Measurements from ENCODE around the gene COLEC12. TPM values are rescaled to one million over a fixed set of nuclear protein-coding genes. Genes with fewer than 3 reads are reported as not detected.

Gene COLEC12
- total RNA-seq, 1 donor from 2014 or later: 11.6 TPM

DNA sequence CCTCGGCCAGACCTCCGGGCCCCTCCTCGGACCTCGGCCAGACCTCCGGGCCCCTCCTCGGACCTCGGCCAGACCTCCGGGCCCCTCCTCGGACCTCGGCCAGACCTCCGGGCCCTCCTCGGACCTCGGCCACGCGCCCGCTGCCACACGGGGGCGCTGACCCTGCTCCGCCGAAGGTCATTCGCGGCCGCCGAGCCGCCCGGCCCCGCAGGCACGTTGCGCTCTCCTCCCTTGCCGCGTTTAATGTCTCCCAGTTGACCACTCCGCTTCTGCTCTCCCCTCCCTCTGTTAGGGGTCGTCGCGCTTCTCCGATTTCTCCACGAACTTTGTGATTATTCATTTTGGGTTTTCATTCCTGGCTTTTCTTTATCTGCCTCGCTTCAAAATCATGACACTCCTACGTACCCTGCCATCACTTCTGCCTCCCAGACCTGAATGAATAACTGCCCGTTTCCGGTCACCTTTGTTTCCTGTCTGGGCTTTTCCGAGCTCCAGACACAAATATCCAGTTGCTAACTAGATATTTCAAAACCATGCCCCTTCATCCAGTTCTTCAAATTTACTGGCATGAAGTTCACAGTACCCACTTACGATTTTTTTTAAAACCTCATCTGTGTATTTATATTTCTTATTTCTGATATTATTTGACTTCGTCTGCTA, 14.8 kb upstream of the COLEC12 start:
- no peak overlapping the region for H3K4me2 ChIP-seq (ENCODE audit: low read length)
- peaks cover 8% of the 10 kb centered on the region for H3K4me1 Mint-ChIP-seq (ENCODE audit: low read depth, unreplicated experiment)

DNA sequence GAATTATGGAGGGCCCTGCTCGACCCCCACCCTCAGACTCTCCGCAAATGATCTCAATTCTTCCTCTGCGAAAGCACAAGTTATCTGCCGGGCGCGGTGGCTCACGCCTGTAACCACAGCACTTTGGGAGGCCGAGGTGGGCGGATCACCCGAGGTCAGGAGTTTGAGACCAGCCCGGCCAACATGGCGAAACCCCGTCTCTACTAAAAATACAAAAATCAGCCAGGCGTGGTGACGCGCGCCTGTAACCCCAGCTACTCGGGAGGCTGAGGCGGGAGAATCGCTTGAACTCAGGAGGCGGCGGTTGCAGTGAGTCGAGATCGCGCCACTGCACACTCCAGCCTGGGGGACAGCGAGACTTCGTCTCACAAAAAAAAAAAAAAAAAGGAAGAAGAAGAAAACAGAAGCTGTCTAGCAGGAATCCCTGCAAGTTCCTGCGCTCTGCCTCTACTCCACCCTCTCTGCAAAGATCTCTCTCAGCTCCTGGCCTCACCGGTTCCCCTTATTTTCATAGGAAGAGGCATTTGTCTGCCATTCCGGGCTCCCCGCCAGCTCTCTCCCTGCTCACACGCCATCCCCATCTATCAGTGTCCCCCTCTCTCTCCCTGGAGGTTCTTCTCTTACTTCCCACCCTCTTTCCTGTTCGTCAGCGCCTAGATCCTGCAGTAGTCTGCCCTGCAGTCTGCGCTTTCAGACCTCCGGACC, 13.5 kb upstream of the COLEC12 start:
- Histone ChIP-seq H3K4me1 (ENCODE audit: insufficient read depth, low read length) (peaks cover under 1% of the 10 kb centered on the region), H2AFZ (ENCODE audit: low read depth, low read length) (no peak overlapping the region), H4K20me1 (ENCODE audit: insufficient read depth, low read length) (no peaks in the 10 kb centered on the region), H3K79me2 (ENCODE audit: insufficient read depth, low read length) (no peaks in the 10 kb centered on the region), H3K27me3 (ENCODE audit: insufficient read depth, low read length) (no peaks in the 10 kb centered on the region), H3K9me3 (ENCODE audit: insufficient read depth, low read depth, low read length) (no peaks in the 10 kb centered on the region), H3K9ac (ENCODE audit: low read length) (no peak overlapping the region), H3K4me3 (ENCODE audit: insufficient read depth, low read depth, low read length) (no peak overlapping the region), H3K27ac (ENCODE audit: low read depth, low read length) (no peak overlapping the region), H3K36me3 (ENCODE audit: insufficient read depth, low read length) (no peaks in the 10 kb centered on the region), H3K4me2 (ENCODE audit: low read length) (no peak overlapping the region)
- Mint-ChIP-seq H3K9me3 (ENCODE audit: unreplicated experiment) (peaks cover 5% of the 10 kb centered on the region), H3K36me3 (ENCODE audit: low read depth, unreplicated experiment) (peaks cover 2% of the 10 kb centered on the region), H3K27me3 (ENCODE audit: low read depth, unreplicated experiment) (no peaks in the 10 kb centered on the region), H3K4me3 (ENCODE audit: unreplicated experiment) (no peak overlapping the region), H3K27ac (ENCODE audit: unreplicated experiment) (no peak overlapping the region), H3K4me1 (ENCODE audit: low read depth, unreplicated experiment) (peaks cover 5% of the 10 kb centered on the region)
- FAIRE-seq (no peak), DNase-seq (ENCODE audit: low read depth) (no peak)
- TF ChIP-seq CTCF (IDR thresholded peaks at IDR 0.05; ENCODE audit: insufficient read depth, low read depth, low read length) (no peak), EZH2 (IDR thresholded peaks at IDR 0.05; ENCODE audit: insufficient read depth, low read length) (no peak)

More for the DNA sequence above, 14.8 kb upstream of the COLEC12 start:
- peaks cover 2% of the 10 kb centered on the region for H3K36me3 Mint-ChIP-seq (ENCODE audit: low read depth, unreplicated experiment)
- no peak overlapping the region for H3K9ac ChIP-seq (ENCODE audit: low read length)
- H3K36me3 ChIP-seq (ENCODE audit: insufficient read depth, low read length): no peaks in the 10 kb centered on the region
- H3K4me3 Mint-ChIP-seq (ENCODE audit: unreplicated experiment): no peak overlapping the region
- DNase-seq (ENCODE audit: low read depth) (no peak), FAIRE-seq (no peak)
- no peaks in the 10 kb centered on the region for H3K9me3 ChIP-seq (ENCODE audit: insufficient read depth, low read depth, low read length)
- H4K20me1 ChIP-seq (ENCODE audit: insufficient read depth, low read length): no peaks in the 10 kb centered on the region
- H3K27ac ChIP-seq (ENCODE audit: low read depth, low read length): no peak overlapping the region
- no peak overlapping the region for H3K27ac Mint-ChIP-seq (ENCODE audit: unreplicated experiment)
- no peaks in the 10 kb centered on the region for H3K27me3 ChIP-seq (ENCODE audit: insufficient read depth, low read length)
- H3K9me3 Mint-ChIP-seq (ENCODE audit: unreplicated experiment): peaks cover 5% of the 10 kb centered on the region
- no peaks in the 10 kb centered on the region for H3K27me3 Mint-ChIP-seq (ENCODE audit: low read depth, unreplicated experiment)
- no peak for TF ChIP-seq CTCF (IDR thresholded peaks at IDR 0.05; ENCODE audit: insufficient read depth, low read depth, low read length)
- TF ChIP-seq EZH2 (IDR thresholded peaks at IDR 0.05; ENCODE audit: insufficient read depth, low read length): no peak
- H2AFZ ChIP-seq (ENCODE audit: low read depth, low read length): no peak overlapping the region
- H3K79me2 ChIP-seq (ENCODE audit: insufficient read depth, low read length): no peaks in the 10 kb centered on the region
- no peak overlapping the region for H3K4me3 ChIP-seq (ENCODE audit: insufficient read depth, low read depth, low read length)
- H3K4me1 ChIP-seq (ENCODE audit: insufficient read depth, low read length): peaks cover 3% of the 10 kb centered on the region

DNA sequence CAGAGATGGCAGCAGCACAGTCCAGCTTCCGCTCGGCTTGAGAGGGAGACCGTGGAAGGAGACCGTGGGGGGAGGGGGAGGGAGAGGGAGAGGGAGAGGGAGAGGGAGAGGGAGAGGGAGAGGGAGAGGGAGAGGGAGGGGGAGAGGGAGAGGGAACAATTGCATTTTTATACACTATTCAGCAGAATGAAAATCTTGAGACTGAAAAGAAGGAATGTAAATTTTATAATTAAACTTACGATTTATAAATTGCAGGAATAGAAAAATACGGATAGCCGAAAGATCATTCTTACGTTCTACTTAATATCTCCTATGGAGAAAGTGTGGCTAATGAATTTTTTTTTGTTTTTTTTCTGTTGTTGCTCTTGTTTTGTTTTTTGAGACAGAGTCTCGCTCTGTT, 12.5 kb upstream of the COLEC12 start:
- no peaks in the 10 kb centered on the region for H3K36me3 ChIP-seq (ENCODE audit: insufficient read depth, low read length)

More for the DNA sequence above, 12.5 kb upstream of the COLEC12 start:
- DNase-seq (ENCODE audit: low read depth): no peak
- Histone ChIP-seq H3K27ac (ENCODE audit: low read depth, low read length) (no peak overlapping the region), H3K27me3 (ENCODE audit: insufficient read depth, low read length) (no peaks in the 10 kb centered on the region), H3K9me3 (ENCODE audit: insufficient read depth, low read depth, low read length) (no peaks in the 10 kb centered on the region), H3K4me3 (ENCODE audit: insufficient read depth, low read depth, low read length) (no peak overlapping the region), H4K20me1 (ENCODE audit: insufficient read depth, low read length) (no peaks in the 10 kb centered on the region), H2AFZ (ENCODE audit: low read depth, low read length) (no peak overlapping the region), H3K79me2 (ENCODE audit: insufficient read depth, low read length) (no peaks in the 10 kb centered on the region), H3K4me2 (ENCODE audit: low read length) (no peak overlapping the region), H3K4me1 (ENCODE audit: insufficient read depth, low read length) (no peaks in the 10 kb centered on the region), H3K9ac (ENCODE audit: low read length) (no peak overlapping the region)
- no peak overlapping the region for H3K4me3 Mint-ChIP-seq (ENCODE audit: unreplicated experiment)
- no peak for TF ChIP-seq CTCF (IDR thresholded peaks at IDR 0.05; ENCODE audit: insufficient read depth, low read depth, low read length)
- TF ChIP-seq EZH2 (IDR thresholded peaks at IDR 0.05; ENCODE audit: insufficient read depth, low read length): no peak
- no peak for FAIRE-seq
- H3K9me3 Mint-ChIP-seq (ENCODE audit: unreplicated experiment): peaks cover 5% of the 10 kb centered on the region
- H3K36me3 Mint-ChIP-seq (ENCODE audit: low read depth, unreplicated experiment): peaks cover 2% of the 10 kb centered on the region
- no peak overlapping the region for H3K27ac Mint-ChIP-seq (ENCODE audit: unreplicated experiment)
- no peaks in the 10 kb centered on the region for H3K27me3 Mint-ChIP-seq (ENCODE audit: low read depth, unreplicated experiment)
- H3K4me1 Mint-ChIP-seq (ENCODE audit: low read depth, unreplicated experiment): no peaks in the 10 kb centered on the region
